PC-3 (cell line): Measurements from ENCODE around the gene RUFY4. TPM values are rescaled to one million over a fixed set of nuclear protein-coding genes. Genes with fewer than 3 reads are reported as not detected.
"Not testable (repeated sequence)": the region's sequence is repeated elsewhere in the genome, so short reads cannot be mapped to it uniquely, and the experiment has no call there.

ENCODE experiments used
- ATAC-seq: fragments of 200-7000 bp; cut with Tn5 transposase; 2 replicates; pipeline ENCODE4 v1.9.1; 2020; ENCODE audit warnings: mild to moderate bottlenecking, moderate library complexity
- BruUV-seq: library from RNA; stranded (reverse); fragments of 400-500 nt; replicated peaks from 2 replicates; lab custom pipeline; 2021; lab: Mats Ljungman, UMichigan
- CTCF ChIA-PET: fragments of 300-600 bp; sonication (Branson Sonifier 250); formaldehyde crosslinking; loops from one replicate; lab custom pipeline; 2022; ENCODE audit warnings: antibody characterized with exemption; lab: Charles Lee
- POLR2A ChIA-PET: fragments of 300-600 bp; sonication (Branson Sonifier 250); formaldehyde crosslinking; loops from one replicate; lab custom pipeline; 2022; ENCODE audit warnings: antibody characterized with exemption; ENCODE audit not compliant: unreplicated experiment; lab: Charles Lee
- DNase-seq: peaks from one replicate; pipeline ENCODE4 v3.0.0-alpha.2; 2015
- H2AFZ ChIP-seq: fragments of 300-600 bp; sonication (generic); 2 replicates; pipeline ENCODE4 v1.6.0; 2016; ENCODE audit warnings: antibody characterized with exemption, low read length
- H3F3A ChIP-seq: fragments of 300-600 bp; sonication (generic); one replicate; pipeline ENCODE4 v1.6.0; 2017; ENCODE audit warnings: antibody characterized with exemption, low read length, control low read depth, mild to moderate bottlenecking; ENCODE audit not compliant: unreplicated experiment
- H3K27ac ChIP-seq: fragments of 300-600 bp; sonication (generic); 2 replicates; pipeline ENCODE4 v1.5.1; 2016; ENCODE audit warnings: mild to moderate bottlenecking, low read length
- H3K27me3 ChIP-seq: fragments of 300-600 bp; sonication (generic); 2 replicates; pipeline ENCODE4 v1.6.1; 2016; ENCODE audit warnings: low read length, mixed read lengths
- H3K36me3 ChIP-seq: fragments of 300-600 bp; sonication (generic); 2 replicates; pipeline ENCODE4 v1.6.1; 2016; ENCODE audit warnings: low read depth, mixed run types, low read length, mixed read lengths
- H3K4me1 ChIP-seq: fragments of 300-600 bp; sonication (generic); 2 replicates; pipeline ENCODE4 v1.5.1; 2016; ENCODE audit warnings: low read length; ENCODE audit not compliant: insufficient read depth
- H3K4me2 ChIP-seq: fragments of 300-600 bp; sonication (generic); 2 replicates; pipeline ENCODE4 v1.6.0; 2016; ENCODE audit warnings: low read length
- H3K4me3 ChIP-seq: fragments of 300-600 bp; sonication (generic); 2 replicates; pipeline ENCODE4 v1.5.1; 2016; ENCODE audit warnings: mild to moderate bottlenecking, low read length, mixed read lengths
- H3K79me2 ChIP-seq: fragments of 300-600 bp; sonication (generic); 2 replicates; pipeline ENCODE4 v1.6.1; 2017; ENCODE audit warnings: low read length, mixed read lengths
- H3K9ac ChIP-seq: fragments of 300-600 bp; sonication (generic); 2 replicates; pipeline ENCODE4 v1.6.0; 2016; ENCODE audit warnings: mild to moderate bottlenecking, low read length
- H3K9me2 ChIP-seq: fragments of 300-600 bp; sonication (generic); replicated peaks from 2 replicates; pipeline ENCODE4 v1.6.1; 2016; ENCODE audit warnings: mixed run types, low read length, mixed read lengths
- H3K9me3 ChIP-seq: fragments of 300-600 bp; sonication (generic); 2 replicates; pipeline ENCODE4 v1.6.1; 2016; ENCODE audit warnings: low read length, mixed read lengths
- H4K20me1 ChIP-seq: fragments of 300-600 bp; sonication (generic); 2 replicates; pipeline ENCODE4 v1.6.1; 2016; ENCODE audit warnings: low read length, mixed read lengths
- CTCF ChIP-seq: fragments of 300-600 bp; sonication (generic); conservative IDR thresholded peaks from 2 replicates; pipeline ENCODE4 v1.5.1; 2017; ENCODE audit warnings: antibody characterized with exemption, low read depth, mild to moderate bottlenecking, low read length
- EZH2 ChIP-seq: fragments of 300-600 bp; sonication (generic); IDR thresholded peaks from one replicate; pipeline ENCODE4 v1.6.1; 2017; ENCODE audit warnings: antibody characterized with exemption, mild to moderate bottlenecking, low read length; ENCODE audit not compliant: unreplicated experiment
- EZH2phosphoT487 ChIP-seq: fragments of 300-600 bp; sonication (generic); IDR thresholded peaks from 2 replicates; pipeline ENCODE4 v1.6.1; 2018; ENCODE audit warnings: mild to moderate bottlenecking, antibody characterized with exemption, low read length, borderline replicate concordance
- intact Hi-C: fragments of 100-400 bp; cut with micrococcal nuclease; formaldehyde crosslinking; loops from 2 replicates; pipeline ENCODE4 v1.9.0; 2023
- total RNA-seq: library from RNA; depleted of rRNA; stranded (reverse); fragments of >200 nt; gene quantifications from 2 replicates; pipeline ENCODE4 v1.2.3, GENCODE V29; 2014

The RUFY4 gene
- total RNA-seq, 1 experiment from 2014 or later, result not detected

DNA sequence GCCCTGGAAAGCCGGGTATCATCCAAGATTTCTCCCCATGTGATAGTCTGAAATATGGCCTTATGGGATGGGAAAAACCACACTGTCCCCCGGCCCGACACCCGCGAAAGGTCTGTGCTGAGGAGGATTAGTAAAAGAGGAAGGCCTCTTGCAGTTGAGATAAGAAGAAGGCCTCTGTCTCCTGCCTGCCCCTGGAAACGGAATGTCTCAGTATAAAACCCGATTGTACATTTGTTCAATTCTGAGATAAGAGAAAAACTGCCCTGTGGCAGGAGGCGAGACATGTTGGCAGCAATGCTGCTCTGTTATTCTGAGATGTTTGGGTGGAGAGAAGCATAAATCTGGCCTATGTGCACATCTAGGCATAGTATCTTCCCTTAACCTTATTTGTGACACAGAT is 26.8 kb downstream of the RUFY4 start:
- Histone ChIP-seq H4K20me1 (no peaks in the 10 kb centered on the region), H3F3A (no peaks in the 10 kb centered on the region), H3K9me2 (no peaks in the 10 kb centered on the region), H3K4me3 (no peak overlapping the region), H3K27me3 (peaks cover 78% of the 10 kb centered on the region), H3K79me2 (no peaks in the 10 kb centered on the region), H3K4me2 (no peak overlapping the region), H3K9me3 (no peaks in the 10 kb centered on the region), H3K27ac (no peak overlapping the region), H3K36me3 (no peaks in the 10 kb centered on the region), H3K9ac (no peak overlapping the region), H3K4me1 (no peaks in the 10 kb centered on the region), H2AFZ (no peak overlapping the region)
- no TSS peak for BruUV-seq
- POLR2A ChIA-PET, result no interaction called here
- ATAC-seq (no peak), DNase-seq (no peak)
- TF ChIP-seq EZH2 (no peak), CTCF (no peak), EZH2phosphoT487 (no peak)
- intact Hi-C loops, result no loop called here
- CTCF ChIA-PET, result no interaction called here

GRCh38 chr2:218097975-218098374 is 28.9 kb downstream of the RUFY4 start:
- TF ChIP-seq EZH2phosphoT487, result no peak
- ATAC-seq (no peak), DNase-seq (no peak)
- no peaks in the 10 kb centered on the region for H3K79me2 ChIP-seq
- POLR2A ChIA-PET, result no interaction called here
- H3K4me2 ChIP-seq, result no peak overlapping the region
- no peak overlapping the region for H3K9ac ChIP-seq
- no peaks in the 10 kb centered on the region for H3F3A ChIP-seq
- no peaks in the 10 kb centered on the region for H3K9me2 ChIP-seq
- intact Hi-C loops, result no loop called here
- no TSS peak for BruUV-seq
- no peaks in the 10 kb centered on the region for H3K36me3 ChIP-seq
- H3K9me3 ChIP-seq, result no peaks in the 10 kb centered on the region
- H3K4me1 ChIP-seq, result no peaks in the 10 kb centered on the region
- no peaks in the 10 kb centered on the region for H4K20me1 ChIP-seq
- H3K4me3 ChIP-seq, result no peak overlapping the region
- CTCF ChIA-PET, result no interaction called here
- no peak overlapping the region for H3K27ac ChIP-seq
- H3K27me3 ChIP-seq, result peaks cover 77% of the 10 kb centered on the region
- H2AFZ ChIP-seq, result no peak overlapping the region

- H2AFZ ChIP-seq, H3K27me3 ChIP-seq, H3K79me2 ChIP-seq, H3K27ac ChIP-seq, BruUV-seq, H3K4me3 ChIP-seq, H3K9me3 ChIP-seq, ATAC-seq, CTCF ChIA-PET, intact Hi-C loops, H3K36me3 ChIP-seq, H3K9ac ChIP-seq, DNase-seq, H3K9me2 ChIP-seq, H3F3A ChIP-seq, H3K4me2 ChIP-seq, H4K20me1 ChIP-seq, POLR2A ChIA-PET, H3K4me1 ChIP-seq: not testable (repeated sequence)
Measured at GRCh38 chr2:218108834-218109233, 39.8 kb downstream of the RUFY4 start.

- POLR2A ChIA-PET, H3K9me2 ChIP-seq, BruUV-seq, H3K4me1 ChIP-seq, intact Hi-C loops, H3K36me3 ChIP-seq, CTCF ChIA-PET, H3K27ac ChIP-seq, H3K9ac ChIP-seq, H3K9me3 ChIP-seq, H3F3A ChIP-seq, H4K20me1 ChIP-seq, H3K4me3 ChIP-seq, H3K4me2 ChIP-seq, ATAC-seq, DNase-seq, H2AFZ ChIP-seq, H3K79me2 ChIP-seq: not testable (repeated sequence)
- H3K27me3 ChIP-seq, result peaks cover 29% of the 10 kb centered on the region
Measured at GRCh38 chr2:218121789-218122188, 52.7 kb downstream of the RUFY4 start.

DNA sequence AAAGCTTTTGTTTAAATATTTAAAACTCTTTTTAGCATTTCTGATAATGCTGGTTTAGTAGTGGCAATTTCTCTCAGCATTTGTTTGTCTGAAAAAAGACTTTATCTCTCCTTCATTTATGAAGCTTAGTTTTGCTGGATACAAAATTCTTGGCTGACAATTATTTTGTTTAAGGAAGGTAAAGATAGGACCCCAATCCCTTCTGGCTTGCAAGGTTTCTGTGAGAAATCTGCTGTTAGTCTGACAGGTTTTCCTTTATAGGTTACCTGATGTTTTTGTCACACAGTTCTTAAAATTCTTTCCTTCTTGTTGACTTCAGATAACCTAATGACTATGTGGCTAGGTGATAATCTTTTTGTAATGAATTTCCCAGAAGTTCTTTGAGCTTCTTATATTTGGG is 53.2 kb downstream of the RUFY4 start:
- H3K9me3 ChIP-seq, H3K9ac ChIP-seq, H3K36me3 ChIP-seq, H3K4me1 ChIP-seq, H2AFZ ChIP-seq, CTCF ChIA-PET, H3K9me2 ChIP-seq, H3K4me2 ChIP-seq, BruUV-seq, DNase-seq, H3K79me2 ChIP-seq, POLR2A ChIA-PET, ATAC-seq, H3K4me3 ChIP-seq, H3F3A ChIP-seq, intact Hi-C loops, H3K27ac ChIP-seq, H4K20me1 ChIP-seq: not testable (repeated sequence)
- peaks cover 33% of the 10 kb centered on the region for H3K27me3 ChIP-seq
